Activated naive CD8-positive, alpha-beta T cell treated with anti-CD3 and anti-CD28 coated beads, Interleukin-2, amount 50 U/mL, for 16 hours (primary cell): ENCODE data around the gene ATP2B1.

Experiments
- DNase-seq: peaks from one replicate; pipeline ENCODE4 v3.0.0-alpha.2; 2020; ENCODE audit warnings: low read depth, low spot score

Gene ATP2B1

GRCh38 chr12:89542912-89543592 lies 165.6 kb downstream of the ATP2B1 start:
- DNase-seq = peak; percentile 32

- DNase-seq = no peak
Measured at GRCh38 chr12:89542236-89542635, 166.4 kb downstream of the ATP2B1 start.

GRCh38 chr12:89540586-89540985 lies 168.1 kb downstream of the ATP2B1 start:
- DNase-seq = no peak

- DNase-seq = no peak
Measured at GRCh38 chr12:89539426-89540223, 169.0 kb downstream of the ATP2B1 start.

- DNase-seq = no peak
Measured at GRCh38 chr12:89538897-89539296, 169.7 kb downstream of the ATP2B1 start.
